B cell (primary cell): ENCODE results near the gene RAPGEF5. TPM values are rescaled to one million over a fixed set of nuclear protein-coding genes. Genes with fewer than 3 reads are reported as not detected.

Experiments
- ATAC-seq: fragments of 200-7000 bp; cut with Tn5 transposase; one replicate; pipeline ENCODE4 v1.10.0; 2021; ENCODE audit warnings: low read depth, mild to moderate bottlenecking, moderate number of reproducible peaks, moderate library complexity
- CTCF ChIA-PET: fragments of 350-600 bp; sonication (Branson Sonifier 250); formaldehyde crosslinking; loops from one replicate; lab custom pipeline; 2021; ENCODE audit warnings: antibody characterized with exemption, inconsistent platforms; lab: Charles Lee
- POLR2A ChIA-PET: fragments of 350-600 bp; sonication (Branson Sonifier 250); formaldehyde crosslinking; loops from one replicate; lab custom pipeline; 2021; ENCODE audit warnings: antibody characterized with exemption; lab: Charles Lee
- DNase-seq: peaks from one replicate; pipeline ENCODE4 v3.0.0; 2013
- H2AFZ ChIP-seq: 2 replicates; pipeline ENCODE4 v1.6.1; 2012; ENCODE audit warnings: mild to moderate bottlenecking, low read depth, low read length; ENCODE audit not compliant: insufficient read depth, poor library complexity, severe bottlenecking
- H3K27ac ChIP-seq, 2 donors: 1 replicate in 1 of 2; 2 replicates in 1 of 2; pipeline ENCODE4 v1.5.1; 2012 to 2013; ENCODE audit warnings: low read length in 2 of 2, mild to moderate bottlenecking in 2 of 2, moderate library complexity in 1 of 2
- H3K27me3 ChIP-seq, 4 experiments: fragments of 200-600 bp in 1 of 4; sonication (generic) in 1 of 4; replicated peaks in 1 of 4; 1 replicate in 2 of 4; 2 replicates in 2 of 4; pipeline versions ENCODE4 v1.6.1 to v1.7.0; 2013 to 2016; ENCODE audit warnings: low read length in 3 of 4, mild to moderate bottlenecking in 2 of 4, mixed read lengths in 1 of 4, moderate library complexity in 1 of 4; ENCODE audit not compliant: insufficient read depth in 4 of 4, control insufficient read depth in 3 of 4; ENCODE audit errors: control extremely low read depth in 1 of 4
- H3K36me3 ChIP-seq, 2 experiments: replicated peaks in 1 of 2; 1 replicate in 1 of 2; 2 replicates in 1 of 2; pipeline versions ENCODE4 v1.6.1 to v1.7.1; 2013; ENCODE audit warnings: low read length in 1 of 2; ENCODE audit not compliant: insufficient read depth in 2 of 2, control insufficient read depth in 1 of 2; ENCODE audit errors: control extremely low read depth in 1 of 2, extremely low read depth in 1 of 2
- H3K4me1 ChIP-seq, 2 donors: fragments of 200-600 bp in 1 of 2; sonication (generic) in 1 of 2; 1 replicate in 1 of 2; 2 replicates in 1 of 2; pipeline versions ENCODE4 v1.5.1 to v1.6.1; 2013 to 2017; ENCODE audit warnings: low read length in 2 of 2; ENCODE audit not compliant: control insufficient read depth in 2 of 2, insufficient read depth in 2 of 2
- H3K4me2 ChIP-seq: replicated peaks from 2 replicates; pipeline ENCODE3; 2012; ENCODE audit warnings: mild to moderate bottlenecking, low read depth, low read length; ENCODE audit not compliant: poor library complexity, severe bottlenecking
- H3K4me3 ChIP-seq, 5 experiments: fragments of 200-600 bp in 1 of 5; sonication (generic) in 1 of 5; 1 replicate in 3 of 5; 2 replicates in 2 of 5; pipeline versions ENCODE4 v1.5.1 to v1.7.0; 2011 to 2016; ENCODE audit warnings: low read length in 4 of 5, mild to moderate bottlenecking in 4 of 5, low read depth in 2 of 5, control low read depth in 1 of 5, moderate library complexity in 1 of 5; ENCODE audit not compliant: insufficient read depth in 1 of 5; ENCODE audit errors: control extremely low read depth in 1 of 5, extremely low read depth in 1 of 5
- H3K79me2 ChIP-seq: fragments of 200-600 bp; sonication (generic); one replicate; pipeline ENCODE4 v1.6.0; 2016; ENCODE audit warnings: low read length; ENCODE audit not compliant: control insufficient read depth, insufficient read depth
- H3K9ac ChIP-seq: fragments of 200-600 bp; sonication (generic); 2 replicates; pipeline ENCODE4 v1.6.1; 2017; ENCODE audit warnings: mild to moderate bottlenecking, low read length, moderate library complexity
- H3K9me3 ChIP-seq, 3 donors: one replicate each; pipeline versions ENCODE4 v1.6.1 to v1.7.1; 2013; ENCODE audit warnings: low read length in 2 of 3; ENCODE audit not compliant: control insufficient read depth in 2 of 3, insufficient read depth in 1 of 3; ENCODE audit errors: control extremely low read depth in 1 of 3
- H4K20me1 ChIP-seq: 2 replicates; pipeline ENCODE4 v1.6.0; 2012; ENCODE audit warnings: mild to moderate bottlenecking, low read length; ENCODE audit not compliant: insufficient read depth, control insufficient read depth, poor library complexity, severe bottlenecking
- H3K27ac Mint-ChIP-seq: one replicate; pipeline ENCODE4 v1.8.0; 2021; ENCODE audit warnings: mixed read lengths
- H3K27me3 Mint-ChIP-seq: one replicate; pipeline ENCODE4 v1.8.0; 2021; ENCODE audit warnings: mixed read lengths
- H3K4me1 Mint-ChIP-seq: one replicate; pipeline ENCODE4 v1.8.0; 2021; ENCODE audit warnings: mixed read lengths
- H3K4me3 Mint-ChIP-seq: one replicate; pipeline ENCODE4 v1.8.0; 2021; ENCODE audit warnings: mixed read lengths
- H3K9me3 Mint-ChIP-seq: one replicate; pipeline ENCODE4 v1.8.0; 2022; ENCODE audit warnings: mixed read lengths; ENCODE audit not compliant: insufficient read depth
- EZH2 ChIP-seq: IDR thresholded peaks from 2 replicates; pipeline ENCODE4 v1.6.1; 2012; ENCODE audit warnings: borderline replicate concordance, low read depth, mild to moderate bottlenecking, moderate library complexity, low read length; ENCODE audit not compliant: insufficient read depth, poor library complexity, severe bottlenecking
- WGBS: methylation state at CpG from one replicate; pipeline ENCODE4 v1.1.5; 2013; ENCODE audit warnings: missing lambda C conversion rate; ENCODE audit not compliant: insufficient coverage; 5-methylcytosine and 5-hydroxymethylcytosine counted together
- intact Hi-C: fragments of 100-400 bp; cut with micrococcal nuclease; formaldehyde crosslinking; loops from one replicate; pipeline ENCODE4 v1.10.0; 2022
- polyA plus RNA-seq: library from polyadenylated mRNA; depleted of rRNA; stranded (reverse); fragments of >200 nt; gene quantifications from 2 replicates; pipeline ENCODE4 v1.2.3, GENCODE V29; 2012
- total RNA-seq, 2 donors: library from RNA; stranded (reverse); fragments of 120-200 nt in 1 of 2; gene quantifications; 1 replicate in 1 of 2; 2 replicates in 1 of 2; pipeline versions ENCODE4 v1.2.3 to v1.2.4, GENCODE V29; 2013 to 2022
- TF ChIP-seq, protein P1 (sequence below): fragments of 200-600 bp; IDR thresholded peaks from one replicate; pipeline ENCODE4 v1.8.0; 2022; ENCODE audit warnings: antibody characterized with exemption, mild to moderate bottlenecking

RAPGEF5 gene
- total and polyA plus RNA-seq, 2 donors (not counting 1 experiment from before 2014, with no cell fraction given): 1.5 to 37.6 TPM

GRCh38 chr7:22210967-22211366 lies 146.0 kb downstream of the RAPGEF5 start:
- no CpG with 5 or more reads among the region's 2 CpGs for WGBS
- H3K27me3 Mint-ChIP-seq: no peaks in the 10 kb centered on the region

DNA sequence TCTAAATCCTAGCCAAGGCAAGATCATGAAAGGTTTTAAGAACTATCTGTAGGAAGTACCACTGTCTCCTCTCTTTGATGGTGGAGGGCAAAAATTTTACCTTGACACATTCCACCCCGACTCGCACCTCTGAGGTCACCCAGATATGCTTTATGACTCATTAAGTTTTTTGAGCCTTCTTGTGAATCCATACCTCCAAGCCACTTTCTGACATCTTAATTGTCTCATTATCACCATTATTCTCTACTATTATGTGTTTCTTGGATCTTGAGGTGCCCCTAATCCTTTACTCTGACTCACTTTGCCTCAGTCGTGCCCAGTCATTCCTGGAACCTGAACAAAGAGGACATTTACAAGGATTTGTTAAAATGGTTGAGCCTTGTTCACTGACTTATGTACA lies 146.6 kb downstream of the RAPGEF5 start:
- DNase-seq (no peak), ATAC-seq (no peak)
- Histone ChIP-seq H3K9ac (no peak overlapping the region), H3K4me3 (no peak overlapping the region), H4K20me1 (no peaks in the 10 kb centered on the region), H3K9me3 (no peaks in the 10 kb centered on the region), H3K27me3 (no peaks in the 10 kb centered on the region), H3K79me2 (no peaks in the 10 kb centered on the region), H3K36me3 (no peaks in the 10 kb centered on the region), H3K4me2 (no peak overlapping the region), H3K27ac (no peak overlapping the region), H2AFZ (no peak overlapping the region), H3K4me1 (peaks cover 9 to 14% of the 10 kb centered on the region in 2 donors)
- Mint-ChIP-seq H3K9me3 (no peaks in the 10 kb centered on the region), H3K4me1 (peaks cover 18% of the 10 kb centered on the region), H3K27me3 (no peaks in the 10 kb centered on the region), H3K27ac (no peak overlapping the region), H3K4me3 (no peak overlapping the region)
- POLR2A ChIA-PET: no interaction called here
- intact Hi-C loops: no loop called here
- WGBS: no CpG with 5 or more reads among the region's 3 CpGs
- TF ChIP-seq, protein P1, sequence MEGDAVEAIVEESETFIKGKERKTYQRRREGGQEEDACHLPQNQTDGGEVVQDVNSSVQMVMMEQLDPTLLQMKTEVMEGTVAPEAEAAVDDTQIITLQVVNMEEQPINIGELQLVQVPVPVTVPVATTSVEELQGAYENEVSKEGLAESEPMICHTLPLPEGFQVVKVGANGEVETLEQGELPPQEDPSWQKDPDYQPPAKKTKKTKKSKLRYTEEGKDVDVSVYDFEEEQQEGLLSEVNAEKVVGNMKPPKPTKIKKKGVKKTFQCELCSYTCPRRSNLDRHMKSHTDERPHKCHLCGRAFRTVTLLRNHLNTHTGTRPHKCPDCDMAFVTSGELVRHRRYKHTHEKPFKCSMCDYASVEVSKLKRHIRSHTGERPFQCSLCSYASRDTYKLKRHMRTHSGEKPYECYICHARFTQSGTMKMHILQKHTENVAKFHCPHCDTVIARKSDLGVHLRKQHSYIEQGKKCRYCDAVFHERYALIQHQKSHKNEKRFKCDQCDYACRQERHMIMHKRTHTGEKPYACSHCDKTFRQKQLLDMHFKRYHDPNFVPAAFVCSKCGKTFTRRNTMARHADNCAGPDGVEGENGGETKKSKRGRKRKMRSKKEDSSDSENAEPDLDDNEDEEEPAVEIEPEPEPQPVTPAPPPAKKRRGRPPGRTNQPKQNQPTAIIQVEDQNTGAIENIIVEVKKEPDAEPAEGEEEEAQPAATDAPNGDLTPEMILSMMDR: no peak
- TF ChIP-seq EZH2: no peak
- CTCF ChIA-PET: interaction anchor here (0.5 kb wide), 1 partner anchor 101 kb away, joined by 3 read pairs; no protein-coding TSS in a partner anchor

More at GRCh38 chr7:22210967-22211366, 146.0 kb downstream of the RAPGEF5 start:
- Histone ChIP-seq H4K20me1 (no peaks in the 10 kb centered on the region), H3K79me2 (no peaks in the 10 kb centered on the region), H2AFZ (no peak overlapping the region), H3K27me3 (no peaks in the 10 kb centered on the region), H3K9ac (no peak overlapping the region), H3K4me1 (peaks cover 9 to 14% of the 10 kb centered on the region in 2 donors), H3K4me2 (no peak overlapping the region), H3K27ac (no peak overlapping the region), H3K4me3 (no peak overlapping the region), H3K9me3 (no peaks in the 10 kb centered on the region), H3K36me3 (no peaks in the 10 kb centered on the region)
- Mint-ChIP-seq H3K4me1 (peaks cover 18% of the 10 kb centered on the region), H3K4me3 (no peak overlapping the region), H3K27ac (no peak overlapping the region), H3K9me3 (no peaks in the 10 kb centered on the region)
- DNase-seq: no peak
- ChIA-PET POLR2A (no interaction called here), CTCF (no interaction called here)
- TF ChIP-seq EZH2: no peak
- TF ChIP-seq, protein P1: no peak
- intact Hi-C loops: no loop called here
- ATAC-seq: no peak
